Endodermal cell (in vitro differentiated cells): ENCODE measurements around the gene TAX1BP1. TPM values are rescaled to one million over a fixed set of nuclear protein-coding genes. Genes with fewer than 3 reads are reported as not detected.

Source experiments
- DNase-seq: peaks from one replicate; pipeline ENCODE4 v3.0.0-alpha.2; 2017
- H3K27ac ChIP-seq: 2 replicates; pipeline ENCODE4 v1.5.1; 2013; ENCODE audit warnings: mild to moderate bottlenecking, low read depth, low read length, moderate library complexity
- H3K27me3 ChIP-seq: 2 replicates; pipeline ENCODE4 v1.6.1; 2013; ENCODE audit warnings: mild to moderate bottlenecking, low read length, moderate library complexity; ENCODE audit not compliant: insufficient read depth, control insufficient read depth, poor library complexity, severe bottlenecking
- H3K36me3 ChIP-seq: 2 replicates; pipeline ENCODE4 v1.7.0; 2013; ENCODE audit warnings: mild to moderate bottlenecking, low read length, moderate library complexity; ENCODE audit not compliant: control insufficient read depth, insufficient read depth
- H3K4me1 ChIP-seq: one replicate; pipeline ENCODE4 v1.7.0; 2013; ENCODE audit warnings: low read length; ENCODE audit not compliant: control insufficient read depth, insufficient read depth
- H3K4me3 ChIP-seq: 2 replicates; pipeline ENCODE4 v1.5.1; 2013; ENCODE audit warnings: mild to moderate bottlenecking, low read length, moderate library complexity
- H3K9ac ChIP-seq: 2 replicates; pipeline ENCODE4 v1.6.1; 2013; ENCODE audit warnings: mild to moderate bottlenecking, low read length, moderate library complexity; ENCODE audit not compliant: poor library complexity, severe bottlenecking; ENCODE audit errors: extremely low read depth
- H3K9me3 ChIP-seq: 2 replicates; pipeline ENCODE4 v1.6.1; 2013; ENCODE audit warnings: mild to moderate bottlenecking, low read length, moderate library complexity; ENCODE audit not compliant: control insufficient read depth
- H3K27ac Mint-ChIP-seq: 2 replicates; pipeline ENCODE4 v1.8.0; 2020; ENCODE audit warnings: mixed read lengths
- H3K27me3 Mint-ChIP-seq: 2 replicates; pipeline ENCODE4 v1.8.0; 2021; ENCODE audit warnings: mild to moderate bottlenecking, mixed read lengths; ENCODE audit not compliant: insufficient read depth
- H3K36me3 Mint-ChIP-seq: 2 replicates; pipeline ENCODE4 v1.8.0; 2020; ENCODE audit warnings: low read depth, mixed read lengths
- H3K4me1 Mint-ChIP-seq: 2 replicates; pipeline ENCODE4 v1.8.0; 2020; ENCODE audit warnings: mixed read lengths
- H3K4me3 Mint-ChIP-seq: 2 replicates; pipeline ENCODE4 v1.8.0; 2020; ENCODE audit warnings: mild to moderate bottlenecking, moderate library complexity, mixed read lengths
- H3K9me3 Mint-ChIP-seq: 2 replicates; pipeline ENCODE4 v1.8.0; 2020; ENCODE audit warnings: mild to moderate bottlenecking, mixed read lengths
- WGBS, 2 experiments: methylation state at CpG; one replicate each; pipeline versions ENCODE4 v1.1.5 to v1.1.7; 2013; ENCODE audit warnings: missing lambda C conversion rate in 2 of 2, mixed read lengths in 1 of 2; ENCODE audit not compliant: insufficient coverage in 1 of 2, insufficient read length in 1 of 2; 5-methylcytosine and 5-hydroxymethylcytosine counted together
- total RNA-seq, 2 donors: library from RNA; stranded (reverse); fragmentation: NEBNext Ultra II Directional in 1 of 2; extraction: Animal tissue kit (Norgen Biotek cat#: 25700) in 1 of 2; gene quantifications; 2 replicates in 1 of 2; 3 replicates in 1 of 2; pipeline ENCODE4 v1.2.1, GENCODE V29; 2021
- TF ChIP-seq, protein P1 (sequence below): fragments of 200-600 bp; sonication (generic); conservative IDR thresholded peaks from 2 replicates; pipeline ENCODE4 v1.5.0; 2021; ENCODE audit warnings: antibody characterized with exemption, mild to moderate bottlenecking

The TAX1BP1 gene
- total RNA-seq, 2 donors from 2014 or later, result 100 to 114 TPM

DNA sequence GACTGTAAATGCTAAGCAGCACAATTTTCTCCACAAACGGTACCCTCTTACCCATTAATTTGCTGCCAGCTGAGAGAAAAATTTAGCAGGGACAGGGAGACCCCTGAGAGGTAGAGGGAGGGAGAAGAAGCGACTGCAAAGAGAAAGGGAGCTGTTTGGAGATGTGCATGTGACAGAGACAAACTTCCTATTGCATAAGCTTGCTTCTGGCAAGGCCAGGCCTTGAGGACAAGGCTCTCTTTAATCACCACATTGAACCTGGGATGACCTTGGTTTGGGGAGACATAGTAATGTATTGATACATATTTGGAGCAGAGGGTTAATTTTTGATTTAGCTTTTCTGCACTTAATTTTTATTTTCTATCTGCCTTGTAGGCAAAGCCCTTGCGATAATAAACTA is 46.2 kb upstream of the TAX1BP1 start:
- WGBS, 2 experiments, result 87 to 100% methylated on average over 1 to 2 of the region's 3 CpGs
- Histone ChIP-seq H3K27me3 (no peaks in the 10 kb centered on the region), H3K9me3 (no peaks in the 10 kb centered on the region), H3K36me3 (no peaks in the 10 kb centered on the region), H3K4me1 (no peaks in the 10 kb centered on the region), H3K9ac (no peak overlapping the region), H3K27ac (no peak overlapping the region), H3K4me3 (no peak overlapping the region)
- Mint-ChIP-seq H3K9me3 (no peaks in the 10 kb centered on the region), H3K4me1 (peaks cover 4% of the 10 kb centered on the region), H3K4me3 (no peak overlapping the region), H3K27me3 (no peaks in the 10 kb centered on the region), H3K27ac (no peak overlapping the region), H3K36me3 (no peaks in the 10 kb centered on the region)
- no peak for DNase-seq
- TF ChIP-seq, protein P1, sequence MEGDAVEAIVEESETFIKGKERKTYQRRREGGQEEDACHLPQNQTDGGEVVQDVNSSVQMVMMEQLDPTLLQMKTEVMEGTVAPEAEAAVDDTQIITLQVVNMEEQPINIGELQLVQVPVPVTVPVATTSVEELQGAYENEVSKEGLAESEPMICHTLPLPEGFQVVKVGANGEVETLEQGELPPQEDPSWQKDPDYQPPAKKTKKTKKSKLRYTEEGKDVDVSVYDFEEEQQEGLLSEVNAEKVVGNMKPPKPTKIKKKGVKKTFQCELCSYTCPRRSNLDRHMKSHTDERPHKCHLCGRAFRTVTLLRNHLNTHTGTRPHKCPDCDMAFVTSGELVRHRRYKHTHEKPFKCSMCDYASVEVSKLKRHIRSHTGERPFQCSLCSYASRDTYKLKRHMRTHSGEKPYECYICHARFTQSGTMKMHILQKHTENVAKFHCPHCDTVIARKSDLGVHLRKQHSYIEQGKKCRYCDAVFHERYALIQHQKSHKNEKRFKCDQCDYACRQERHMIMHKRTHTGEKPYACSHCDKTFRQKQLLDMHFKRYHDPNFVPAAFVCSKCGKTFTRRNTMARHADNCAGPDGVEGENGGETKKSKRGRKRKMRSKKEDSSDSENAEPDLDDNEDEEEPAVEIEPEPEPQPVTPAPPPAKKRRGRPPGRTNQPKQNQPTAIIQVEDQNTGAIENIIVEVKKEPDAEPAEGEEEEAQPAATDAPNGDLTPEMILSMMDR, result no peak

DNA sequence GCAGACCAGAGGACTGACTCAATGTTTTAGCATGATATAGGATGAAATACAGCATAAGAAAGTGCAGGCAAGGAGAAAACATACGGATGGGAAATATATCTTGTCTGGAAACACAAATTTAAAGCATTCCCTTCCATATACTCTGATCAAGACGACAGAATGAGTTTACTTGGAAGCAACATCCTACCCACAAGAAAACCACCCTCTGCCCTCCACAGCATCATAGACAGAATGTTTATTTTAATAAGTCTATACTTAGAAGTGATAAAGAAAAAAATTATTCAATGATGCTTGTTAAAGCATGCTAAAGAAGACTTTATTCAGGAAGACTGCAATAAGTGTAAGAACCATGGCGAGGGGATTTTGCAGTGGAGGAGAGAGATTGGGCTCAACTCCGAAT is 44.9 kb upstream of the TAX1BP1 start:
- no peak for DNase-seq
- Mint-ChIP-seq H3K4me1 (no peaks in the 10 kb centered on the region), H3K4me3 (no peak overlapping the region), H3K27ac (no peak overlapping the region), H3K36me3 (no peaks in the 10 kb centered on the region), H3K27me3 (no peaks in the 10 kb centered on the region), H3K9me3 (no peaks in the 10 kb centered on the region)
- TF ChIP-seq, protein P1, result no peak
- no peaks in the 10 kb centered on the region for H3K36me3 ChIP-seq
- 88 to 96% methylated on average over 2 to 4 of the region's 4 CpGs for WGBS, 2 experiments
- no peak overlapping the region for H3K9ac ChIP-seq
- no peaks in the 10 kb centered on the region for H3K9me3 ChIP-seq
- H3K27me3 ChIP-seq, result no peaks in the 10 kb centered on the region
- no peak overlapping the region for H3K27ac ChIP-seq
- H3K4me1 ChIP-seq, result no peaks in the 10 kb centered on the region
- H3K4me3 ChIP-seq, result no peak overlapping the region

DNA sequence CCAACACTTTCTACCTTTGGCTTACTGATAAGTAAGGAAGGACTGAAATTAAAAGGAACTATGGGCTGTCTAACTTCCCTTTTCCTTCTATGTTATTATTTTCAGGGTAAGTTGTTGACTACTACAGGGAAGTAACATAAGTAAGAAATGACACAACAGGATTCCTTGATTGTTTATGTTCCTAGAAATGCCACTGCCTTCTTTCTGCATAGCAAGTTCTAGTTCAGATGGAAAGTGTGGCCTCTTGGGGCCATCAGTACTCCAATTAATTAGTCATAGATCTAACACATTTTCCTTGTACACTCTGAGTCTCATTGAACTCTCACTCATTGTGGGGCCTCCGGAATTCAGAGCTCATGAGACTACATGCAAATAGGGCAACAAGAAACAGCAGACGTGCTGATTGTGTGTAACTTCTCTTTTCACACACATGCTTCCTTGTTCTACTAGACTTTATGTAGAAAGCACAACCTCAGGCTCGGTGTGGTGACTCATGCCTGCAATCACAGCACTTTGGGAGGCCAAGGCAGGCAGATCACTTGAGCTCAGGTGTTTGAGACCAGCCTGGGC is 42.0 kb upstream of the TAX1BP1 start:
- Histone ChIP-seq H3K9ac (no peak overlapping the region), H3K4me3 (no peak overlapping the region), H3K27me3 (no peaks in the 10 kb centered on the region), H3K9me3 (no peaks in the 10 kb centered on the region), H3K36me3 (no peaks in the 10 kb centered on the region), H3K27ac (no peak overlapping the region), H3K4me1 (no peaks in the 10 kb centered on the region)
- peaks cover 11% of the 10 kb centered on the region for H3K4me1 Mint-ChIP-seq
- H3K27ac Mint-ChIP-seq, result no peak overlapping the region
- H3K36me3 Mint-ChIP-seq, result no peaks in the 10 kb centered on the region
- no peaks in the 10 kb centered on the region for H3K27me3 Mint-ChIP-seq
- DNase-seq, result no peak
- no peaks in the 10 kb centered on the region for H3K9me3 Mint-ChIP-seq
- 83 to 88% methylated on average over 3 of the region's 3 CpGs for WGBS, 2 experiments
- no peak overlapping the region for H3K4me3 Mint-ChIP-seq
- TF ChIP-seq, protein P1, result no peak
